RPMI7951 (cell line): Measurements from ENCODE around the gene GPHN. TPM values are rescaled to one million over a fixed set of nuclear protein-coding genes. Genes with fewer than 3 reads are reported as not detected.
"Not testable (repeated sequence)": the region's sequence is repeated elsewhere in the genome, so short reads cannot be mapped to it uniquely, and the experiment has no call there.

ENCODE experiments used
- DNase-seq: peaks from one replicate; pipeline ENCODE4 v3.0.0-alpha.2; 2012; ENCODE audit warnings: low read depth
- total RNA-seq: library from RNA; depleted of rRNA; stranded (reverse); fragments of >200 nt; shearing (Covaris generic); gene quantifications from 2 replicates; pipeline ENCODE4 v1.2.3, GENCODE V29; 2014

Gene GPHN
- total RNA-seq, 1 experiment from 2014 or later = 12.1 TPM

DNA sequence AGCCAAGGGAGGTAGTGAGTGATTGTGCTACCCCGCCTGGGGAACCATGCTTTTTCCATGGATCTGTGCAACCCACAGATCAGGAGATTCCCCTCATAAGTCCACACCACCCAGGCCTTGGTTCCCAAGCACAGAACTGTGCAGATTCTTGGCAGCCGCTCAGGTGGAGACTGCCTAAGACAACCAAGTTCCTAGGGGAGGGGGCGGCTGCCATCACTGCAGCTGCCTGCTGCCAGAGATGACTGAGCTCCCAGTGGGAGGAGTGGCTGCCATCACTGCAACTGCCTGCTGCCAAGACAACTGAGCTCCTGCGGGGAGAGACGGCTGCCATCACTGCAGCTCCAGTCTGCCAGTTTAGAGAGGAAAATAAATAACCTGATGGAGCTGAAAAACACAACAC is 542.9 kb downstream of the GPHN start:
- DNase-seq = no peak

DNA sequence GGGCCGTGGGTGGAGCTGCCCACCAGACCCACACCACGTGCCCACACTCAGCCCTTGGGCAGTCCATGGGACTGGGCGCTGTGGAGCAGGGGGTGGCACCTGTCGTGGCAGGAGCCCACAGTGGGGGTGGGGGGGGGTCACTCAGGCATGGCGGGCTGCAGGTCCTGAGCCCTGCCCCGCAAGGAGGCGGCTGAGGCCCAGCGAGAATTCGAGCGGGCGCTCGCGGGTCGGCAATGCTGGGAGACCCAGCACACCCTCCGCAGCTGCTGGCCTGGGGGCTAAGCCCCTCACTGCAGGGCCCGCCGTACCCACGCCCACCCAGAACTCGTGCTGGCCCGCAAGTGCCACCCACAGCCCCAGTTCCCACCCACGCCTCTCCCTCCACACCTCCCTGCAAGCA is 548.7 kb downstream of the GPHN start:
- no peak for DNase-seq

DNA sequence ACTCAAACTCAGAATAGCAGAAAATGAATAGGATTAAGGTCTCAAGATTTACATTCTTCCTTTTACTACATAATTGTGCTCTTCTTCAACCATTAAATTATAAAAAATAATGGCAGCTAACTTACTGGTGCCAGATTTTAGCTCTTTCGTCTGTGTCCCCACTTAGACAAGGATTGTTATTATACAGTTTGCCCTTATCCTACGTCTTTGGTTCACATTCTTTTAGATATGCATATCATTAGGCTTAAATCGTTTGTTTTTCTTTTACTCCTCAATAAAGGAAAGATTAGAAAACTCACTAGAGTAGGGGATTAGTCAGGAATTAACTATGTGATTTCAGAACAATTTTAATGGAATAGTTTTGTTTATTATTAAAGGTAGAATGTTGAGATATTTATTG is 551.6 kb downstream of the GPHN start:
- DNase-seq = no peak

DNA sequence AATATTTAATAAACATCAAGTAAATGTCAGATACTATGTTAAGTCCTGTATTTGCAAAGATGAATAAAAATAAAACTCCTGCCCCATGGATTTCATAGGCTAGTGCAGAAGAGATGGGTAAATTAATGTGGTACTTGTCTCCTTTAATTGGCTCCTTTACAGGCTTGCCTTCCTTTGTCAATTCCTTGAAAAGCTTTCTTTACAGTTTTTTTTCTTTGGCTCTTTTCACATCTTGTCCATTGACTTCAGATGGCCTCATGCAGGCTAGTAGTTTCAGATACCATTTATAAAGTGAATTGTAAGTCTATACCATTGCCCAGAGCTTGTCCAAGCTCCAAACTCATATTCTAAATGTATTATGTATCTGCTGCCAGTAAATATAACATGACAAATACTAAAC is 552.6 kb downstream of the GPHN start:
- no peak for DNase-seq

DNA sequence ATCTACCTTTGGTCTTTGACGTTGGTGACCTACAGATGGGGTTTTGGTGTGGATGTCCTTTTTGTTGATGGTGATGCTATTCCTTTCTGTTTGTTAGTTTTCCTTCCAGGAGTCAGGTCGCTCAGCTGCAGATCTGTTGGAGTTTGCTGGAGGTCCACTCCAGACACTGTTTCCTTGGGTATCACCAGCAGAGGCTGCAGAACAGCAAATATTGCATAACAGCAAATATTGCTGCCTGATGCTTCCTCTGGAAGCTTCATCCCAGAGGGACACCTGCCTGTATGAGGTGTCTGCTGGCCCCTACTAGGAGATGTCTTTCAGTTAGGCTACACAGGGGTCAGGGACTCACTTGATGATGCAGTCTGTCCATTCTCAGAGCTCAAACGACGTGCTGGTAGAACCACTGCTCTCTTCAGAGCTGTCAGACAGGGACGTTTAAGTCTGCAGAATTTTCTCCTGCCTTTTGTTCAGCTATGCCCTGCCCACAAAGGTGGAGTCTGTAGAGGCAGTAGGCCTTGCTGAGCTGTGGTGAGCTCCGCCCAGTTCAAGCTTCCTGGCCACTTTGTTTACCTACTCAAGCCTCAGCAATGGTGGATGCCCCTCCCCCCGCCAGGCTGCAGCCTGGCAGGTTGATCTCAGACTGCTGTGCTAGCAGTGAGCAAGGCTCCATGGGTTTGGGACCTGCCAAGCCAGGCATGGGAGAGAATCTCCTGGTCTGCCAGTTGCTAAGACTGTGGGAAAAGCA is 559.3 kb downstream of the GPHN start:
- not testable (repeated sequence) for DNase-seq

DNA sequence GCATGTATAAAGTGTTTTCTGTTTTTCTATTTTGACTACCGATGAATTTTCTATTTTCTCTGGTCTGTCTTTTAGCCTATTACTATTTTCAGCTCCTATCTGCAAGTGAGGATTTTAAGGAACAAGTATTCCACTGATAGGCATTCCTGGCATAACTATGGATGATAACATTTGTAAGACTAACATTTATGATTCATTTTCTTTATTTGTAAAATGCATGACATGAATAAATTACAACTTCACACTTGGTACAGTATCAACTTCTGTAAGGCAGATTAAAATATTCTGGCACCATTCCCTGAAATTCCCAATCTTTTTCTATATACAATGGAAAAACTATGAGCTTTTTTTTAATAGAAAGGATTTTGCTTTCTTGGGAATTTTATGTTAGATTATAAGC is 560.3 kb downstream of the GPHN start:
- no peak for DNase-seq

DNA sequence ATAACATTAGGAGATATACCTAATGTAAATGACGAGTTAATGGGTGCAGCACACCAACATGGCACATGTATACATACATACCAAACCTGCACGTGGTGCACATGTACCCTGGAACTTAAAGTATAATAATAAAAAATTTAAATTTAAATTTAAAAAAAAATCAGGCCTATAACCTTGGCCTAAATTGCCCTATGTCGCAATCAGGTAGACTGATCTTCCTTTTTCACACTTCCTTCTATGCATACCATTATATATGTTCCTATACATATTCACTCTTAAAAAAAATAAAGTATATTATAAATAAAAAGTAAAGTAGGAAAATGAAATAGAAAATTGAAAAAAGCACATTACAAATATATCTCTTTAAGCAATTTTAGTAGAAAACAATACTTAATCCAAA is 563.6 kb downstream of the GPHN start:
- no peak for DNase-seq

DNA sequence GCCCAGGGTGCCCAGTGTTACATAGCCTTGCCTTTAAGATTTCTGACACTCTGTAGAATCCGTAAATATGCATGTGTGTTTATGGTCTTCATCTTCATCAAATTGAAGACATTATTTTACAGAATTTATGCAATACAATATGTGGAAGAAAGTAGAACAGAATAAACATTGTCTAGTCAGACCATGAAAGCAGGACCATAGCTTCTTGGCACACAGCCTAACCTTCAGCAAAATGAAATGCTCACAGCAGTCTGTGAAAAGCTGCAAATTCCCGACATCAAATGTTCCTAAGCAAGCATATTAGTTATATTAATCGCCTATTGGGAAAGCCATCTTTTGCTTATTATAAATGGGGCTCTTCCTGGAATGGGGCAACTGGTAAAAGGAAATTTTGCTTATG is 570.0 kb downstream of the GPHN start:
- no peak for DNase-seq

DNA sequence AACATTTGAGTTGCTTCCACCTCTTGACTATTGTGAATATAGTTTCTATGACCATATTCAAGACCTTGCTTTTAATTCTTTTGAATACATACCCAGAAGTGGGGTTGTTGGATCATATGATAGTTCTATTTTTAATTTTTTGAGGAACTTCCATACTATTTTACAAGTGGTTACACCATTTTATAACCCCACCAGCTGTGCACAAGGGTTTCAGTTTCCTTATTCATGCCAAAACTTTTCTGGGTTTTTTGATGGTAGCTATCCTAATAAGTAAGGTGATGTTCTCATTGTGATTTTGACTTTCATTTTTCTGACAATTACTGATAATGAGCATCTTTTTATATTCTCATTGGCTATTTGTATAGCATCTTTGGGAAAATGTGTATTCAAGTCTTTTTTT is 571.9 kb downstream of the GPHN start:
- DNase-seq = no peak

DNA sequence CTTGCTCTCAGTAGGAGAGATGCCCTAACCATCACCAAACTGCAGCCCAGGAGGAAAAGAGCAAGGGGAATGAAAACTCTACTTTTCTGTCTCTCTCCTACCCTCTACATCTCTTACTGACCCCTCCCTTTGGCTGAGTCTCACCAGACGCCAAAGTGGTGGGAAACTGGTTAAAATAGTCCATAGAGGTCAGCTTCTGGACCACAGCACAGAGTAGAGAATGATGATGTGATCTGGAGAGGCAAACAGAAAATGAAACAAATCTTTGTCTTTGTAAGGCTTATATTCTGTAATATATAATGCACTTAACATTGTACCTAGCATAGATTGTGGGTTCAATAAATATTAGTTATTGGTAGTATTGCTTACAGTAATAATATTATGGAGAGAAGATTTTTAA is 600.3 kb downstream of the GPHN start:
- DNase-seq = no peak

DNA sequence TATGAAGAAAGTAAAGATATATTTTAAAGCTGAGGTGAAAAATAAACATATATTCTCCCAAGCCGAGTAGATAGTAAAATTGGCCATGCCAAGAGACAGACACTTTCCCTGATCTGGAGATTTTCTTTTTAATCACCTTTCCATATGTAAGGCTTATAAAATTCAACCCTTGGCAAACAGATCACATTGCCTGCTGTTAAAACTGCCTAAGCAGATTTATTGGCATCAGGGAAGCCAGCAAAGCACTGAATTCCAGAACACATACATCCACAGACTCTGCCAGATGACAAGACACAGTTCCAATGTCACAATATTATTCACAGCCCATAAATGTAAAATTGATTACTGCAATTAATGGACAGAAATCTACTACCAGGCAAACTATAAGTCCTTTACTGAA is 603.1 kb downstream of the GPHN start:
- no peak for DNase-seq

DNA sequence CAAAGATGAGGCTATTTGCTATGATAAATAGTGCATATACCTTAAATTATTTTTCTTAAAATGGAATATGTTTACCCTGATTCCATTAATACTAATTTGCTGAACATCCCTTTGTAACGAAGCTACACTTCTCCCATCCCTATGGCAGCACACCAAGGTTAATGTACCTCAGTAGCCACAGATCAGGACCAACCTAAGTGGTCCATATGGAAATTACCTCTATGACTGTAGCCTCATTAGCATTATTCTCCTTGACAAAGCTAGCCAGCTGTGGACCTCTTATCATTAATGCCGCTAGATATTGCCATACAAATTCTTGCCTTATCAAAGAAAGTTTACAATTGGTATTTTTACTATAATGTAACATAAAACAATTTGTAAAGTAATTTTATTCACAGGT is 604.4 kb downstream of the GPHN start:
- no peak for DNase-seq

DNA sequence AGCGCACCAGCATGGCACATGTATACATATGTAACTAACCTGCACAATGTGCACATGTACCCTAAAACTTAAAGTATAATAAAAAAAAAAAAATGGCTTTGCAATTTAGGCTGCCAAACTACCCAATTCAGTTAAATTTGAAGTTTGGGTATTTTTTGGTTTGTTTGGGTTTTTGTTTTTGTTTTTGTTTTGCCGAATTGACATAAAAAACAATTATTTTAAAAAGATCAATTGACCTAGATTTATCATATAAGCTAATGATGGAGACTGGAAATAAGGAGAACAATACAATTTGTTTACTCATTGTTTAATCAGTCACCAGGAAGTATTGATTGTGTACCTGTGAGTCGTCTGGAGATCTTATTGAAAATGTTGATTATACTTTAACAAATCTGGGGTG is 619.2 kb downstream of the GPHN start:
- DNase-seq = no peak

DNA sequence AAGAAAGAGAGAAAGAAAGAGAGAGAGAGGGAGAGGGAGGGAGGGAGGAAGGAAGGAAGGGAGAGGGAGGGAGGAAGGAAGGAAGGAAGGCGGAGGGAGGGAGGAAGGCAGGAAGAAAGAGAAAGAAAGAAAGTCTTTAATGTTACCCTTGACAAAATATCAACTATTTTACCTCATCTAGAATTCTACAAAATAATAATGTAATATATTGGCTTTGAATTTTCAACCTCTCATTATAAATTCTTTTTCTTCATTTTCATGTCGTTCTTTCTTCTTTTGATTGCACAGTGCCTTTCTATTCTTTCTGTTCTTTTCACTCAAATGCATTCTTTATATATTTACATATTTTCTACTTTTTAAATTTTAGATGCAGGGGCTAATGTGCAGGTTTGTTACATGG is 621.8 kb downstream of the GPHN start:
- DNase-seq = no peak

DNA sequence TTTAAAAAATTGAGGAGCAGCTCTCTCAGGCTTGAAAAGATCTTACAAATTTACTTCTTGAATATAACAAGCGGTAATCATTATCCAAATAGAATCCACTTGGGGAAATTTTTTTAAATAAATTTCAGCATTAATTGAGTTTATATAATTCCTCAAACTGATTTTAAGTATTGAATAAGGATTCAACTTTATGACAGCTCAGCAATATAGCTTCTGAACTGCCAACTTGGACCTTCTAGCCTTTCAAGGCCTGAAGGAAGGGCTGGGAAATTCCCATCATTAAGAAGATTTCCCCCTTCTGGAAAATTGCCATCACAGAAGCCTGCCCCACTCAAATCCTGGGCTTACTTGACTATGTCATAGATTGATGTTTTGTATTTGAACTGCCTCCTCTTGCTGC is 623.7 kb downstream of the GPHN start:
- no peak for DNase-seq

DNA sequence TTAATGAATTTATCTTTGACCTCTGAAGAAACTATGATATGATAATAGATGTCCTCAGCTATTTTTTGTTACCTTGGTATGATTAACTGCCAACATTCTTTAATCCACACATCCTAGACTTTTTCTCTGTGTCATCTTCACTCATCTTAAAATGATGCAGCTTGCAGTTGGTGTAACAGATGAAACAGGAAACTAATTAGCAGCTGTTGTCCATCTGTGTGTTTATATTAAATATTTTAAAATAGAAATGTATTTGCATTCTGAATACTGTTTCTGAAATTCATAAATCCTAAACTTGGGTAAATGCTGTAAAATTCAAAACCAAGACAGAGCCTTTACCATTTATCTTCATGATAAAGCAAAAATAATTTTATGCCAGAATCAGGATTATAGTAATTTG is 625.2 kb downstream of the GPHN start:
- no peak for DNase-seq

DNA sequence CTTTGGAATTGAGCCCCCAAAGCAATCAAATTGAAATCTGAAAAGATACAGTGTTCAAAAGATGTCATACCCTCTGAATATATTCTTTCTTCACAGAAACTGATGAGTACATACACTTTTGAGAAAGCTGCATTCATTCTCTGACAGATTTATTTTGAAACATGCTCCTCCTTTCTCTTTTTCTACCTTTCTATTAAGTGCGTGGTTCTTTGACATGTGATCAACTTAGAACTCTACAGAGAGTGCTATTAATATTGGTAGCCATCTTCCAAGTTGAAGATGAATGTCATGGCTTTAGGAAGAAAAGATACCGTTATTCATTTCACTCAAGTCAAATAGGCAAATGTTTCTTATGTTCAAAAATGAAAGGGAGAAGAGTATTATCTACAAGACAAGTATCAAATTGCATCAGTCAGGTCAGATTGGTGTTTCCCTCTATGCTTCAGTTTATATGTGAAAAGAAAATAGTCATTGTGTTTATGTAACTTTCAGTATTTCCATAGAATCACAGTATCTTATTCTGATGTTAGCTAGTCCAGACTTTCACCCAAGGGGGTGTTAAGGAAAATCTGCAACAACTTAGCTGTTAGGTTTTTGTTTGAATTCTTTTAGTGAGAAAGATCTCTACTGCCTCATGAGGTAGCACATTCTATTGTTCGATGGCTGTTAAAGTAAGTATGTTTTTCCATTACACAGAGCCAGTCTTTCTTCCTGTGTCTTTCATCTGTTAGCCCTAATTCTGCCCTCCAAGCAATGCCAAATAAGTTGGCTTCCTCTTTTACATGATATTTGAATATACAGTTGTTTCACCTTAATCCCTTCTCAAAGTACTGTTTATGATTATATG is 625.9 kb downstream of the GPHN start:
- DNase-seq = no peak

DNA sequence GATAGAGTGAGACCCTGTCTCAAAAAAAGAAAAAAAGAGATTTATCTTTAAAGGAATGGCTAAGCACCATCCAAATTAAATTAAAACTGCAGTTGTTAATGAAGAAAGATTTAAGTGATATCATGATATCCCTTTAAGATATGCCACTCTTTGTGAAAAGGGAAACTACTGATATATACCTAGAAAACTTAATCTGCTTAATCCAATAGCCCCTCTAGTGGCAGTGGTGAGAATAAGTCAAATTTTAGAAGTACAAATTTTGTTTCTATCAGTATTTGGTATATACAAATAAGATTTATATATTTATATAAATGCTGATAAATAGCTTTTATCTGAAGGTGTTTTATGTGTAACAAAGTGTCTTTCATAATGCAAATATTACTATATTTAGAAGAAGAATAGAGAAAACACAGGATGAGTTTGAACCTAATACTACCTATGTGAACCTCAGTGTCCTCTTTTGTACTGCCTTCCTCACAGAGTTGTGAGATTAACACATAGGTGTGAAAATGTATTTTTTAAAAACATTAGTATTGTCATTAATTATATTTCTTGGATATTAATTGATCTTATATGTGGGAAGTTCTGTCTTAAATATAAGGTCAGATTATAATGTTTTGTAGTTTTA is 629.9 kb downstream of the GPHN start:
- peak; percentile 18 for DNase-seq

DNA sequence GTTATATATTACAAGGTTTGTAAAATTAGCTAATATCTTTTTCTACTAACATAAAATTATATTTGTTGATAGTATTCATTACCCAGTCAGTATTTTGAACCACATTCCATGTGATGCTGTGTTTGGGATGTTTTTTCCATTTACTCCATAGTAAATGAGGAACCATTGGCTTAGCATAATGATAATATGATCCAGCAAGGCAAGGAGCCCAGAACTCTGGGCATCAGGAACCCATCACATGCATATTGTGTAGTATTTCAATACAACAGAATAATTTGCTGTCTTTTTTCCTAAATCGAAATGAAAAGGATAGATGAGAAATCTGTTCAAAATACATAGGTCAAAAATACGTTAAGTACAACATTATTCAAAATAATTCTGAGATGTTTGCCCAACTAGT is 632.6 kb downstream of the GPHN start:
- DNase-seq = no peak

DNA sequence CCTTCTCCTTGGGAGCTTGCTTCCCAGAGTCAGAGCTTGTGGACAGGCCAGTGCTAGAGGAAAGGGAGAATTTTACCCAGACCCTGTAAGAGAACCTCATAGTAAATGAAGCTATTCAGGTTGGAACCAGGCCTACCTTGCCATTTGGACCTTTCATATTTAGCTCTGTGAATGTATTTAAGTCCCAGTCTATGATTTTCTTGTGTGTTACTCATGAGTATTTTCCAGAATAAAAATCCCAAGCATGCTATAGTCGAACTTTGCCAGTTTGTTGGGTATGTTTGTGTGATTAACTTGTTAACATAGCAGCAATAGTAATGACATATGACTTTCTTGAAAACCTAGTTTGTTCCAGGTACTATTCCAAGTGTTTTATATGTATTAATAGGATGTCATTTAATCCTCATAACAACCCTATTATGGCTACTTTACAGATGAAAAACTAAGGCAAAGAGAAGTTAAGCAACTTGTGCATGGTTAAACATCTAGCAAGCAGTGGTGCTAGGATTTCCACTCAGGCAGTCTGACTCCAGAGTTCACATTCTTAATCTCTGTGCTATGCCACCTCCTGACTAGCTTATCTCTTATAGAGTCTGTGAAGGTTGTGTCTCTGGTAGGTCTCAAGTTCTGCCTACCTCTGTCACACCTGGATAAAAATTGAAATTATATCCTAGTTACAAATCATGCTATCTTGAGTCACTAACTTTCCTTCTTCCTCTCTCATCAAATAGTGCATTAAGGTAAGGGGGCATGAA is 633.4 kb downstream of the GPHN start:
- no peak for DNase-seq

DNA sequence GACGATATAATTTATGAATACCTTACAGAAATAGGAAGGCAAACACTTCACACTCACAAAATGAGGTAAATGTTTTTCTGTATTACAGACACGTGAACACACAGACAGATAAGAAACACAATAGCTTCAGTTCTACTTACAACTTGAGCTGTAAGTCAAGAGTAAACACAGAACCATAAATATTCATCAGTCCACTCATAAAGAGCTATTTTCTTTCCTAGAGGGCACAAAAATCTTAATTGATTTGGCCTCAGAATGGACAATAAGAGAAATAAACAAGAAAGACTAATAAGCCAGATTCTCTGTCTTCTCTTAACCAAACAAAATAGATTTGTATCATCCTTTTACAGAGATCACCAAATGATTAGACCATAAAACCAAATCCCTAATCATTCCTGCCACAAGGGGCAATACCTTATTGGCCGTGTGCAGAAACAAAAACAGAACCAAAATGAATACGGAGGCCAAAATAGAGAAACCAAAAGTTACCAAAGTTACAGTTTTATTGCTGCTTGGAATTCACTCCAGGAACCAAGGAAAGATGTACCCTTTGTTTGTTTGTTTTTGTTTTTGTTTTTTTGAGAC is 643.2 kb downstream of the GPHN start:
- DNase-seq = peak; percentile 23

DNA sequence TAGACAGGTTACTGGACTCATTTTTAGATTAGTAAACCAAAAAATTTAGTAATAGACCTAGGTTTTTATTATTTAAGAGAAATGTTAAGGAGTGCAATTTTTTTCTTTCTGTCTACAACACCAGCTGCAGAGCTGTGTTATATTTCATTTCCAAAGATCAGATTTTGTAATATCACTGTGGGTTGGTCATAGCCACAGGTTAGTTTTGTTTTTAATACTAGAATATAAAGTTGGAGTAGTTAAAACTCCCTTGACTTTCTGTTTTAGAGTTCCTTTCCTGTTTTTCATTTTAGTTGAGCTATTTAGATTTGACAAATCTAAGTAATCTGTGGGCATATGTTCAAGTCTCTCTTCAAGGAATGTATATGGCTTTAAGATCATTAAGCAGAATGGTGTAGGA is 650.6 kb downstream of the GPHN start:
- no peak for DNase-seq
